Right cardiac atrium (tissue), 5 donors: ENCODE data around the gene STT3B. TPM values are rescaled to one million over a fixed set of nuclear protein-coding genes. Genes with fewer than 3 reads are reported as not detected.

Experiments used
- ATAC-seq, 2 donors: fragments of 200-7000 bp; cut with Tn5 transposase; one replicate each; pipeline versions ENCODE4 v1.8.0 to v1.9.1; 2020; ENCODE audit warnings: moderate library complexity in 2 of 2, mild to moderate bottlenecking in 1 of 2
- DNase-seq, 3 donors: peaks; one replicate each; pipeline ENCODE4 v3.0.0-alpha.2; 2020
- H3K27ac ChIP-seq: one replicate; pipeline ENCODE4 v1.5.1; 2013; ENCODE audit warnings: mild to moderate bottlenecking, low read length, control low read depth, moderate library complexity
- H3K27me3 ChIP-seq: one replicate; pipeline ENCODE4 v1.6.1; 2013; ENCODE audit not compliant: control insufficient read depth, insufficient read depth
- H3K4me1 ChIP-seq: one replicate; pipeline ENCODE4 v1.6.1; 2013; ENCODE audit warnings: low read length; ENCODE audit not compliant: control insufficient read depth, insufficient read depth
- H3K4me3 ChIP-seq: one replicate; pipeline ENCODE4 v1.5.1; 2013; ENCODE audit warnings: low read length, control low read depth
- H3K9me3 ChIP-seq: one replicate; pipeline ENCODE4 v1.6.1; 2013; ENCODE audit warnings: low read length; ENCODE audit not compliant: control insufficient read depth
- WGBS: extraction: QIAGEN DNeasy Blood & Tissue Kit; methylation state at CpG from one replicate; pipeline ENCODE4 v1.1.7; 2013; 5-methylcytosine and 5-hydroxymethylcytosine counted together
- intact Hi-C, 4 donors: fragments of 100-400 bp; cut with DNase I; formaldehyde crosslinking; loops; one replicate each; pipeline versions ENCODE4 v1.11.0 to v1.14.0; 2022 to 2023
- polyA plus RNA-seq: library from polyadenylated mRNA; stranded (reverse); fragments of 200-250 nt; gene quantifications from one replicate; pipeline ENCODE4 v1.2.3, GENCODE V29; 2013
- total RNA-seq, 4 donors: library from RNA; stranded (reverse); fragmentation: NEBNext Ultra II Directional; extraction: Animal tissue kit (Norgen Biotek cat#: 25700); gene quantifications; one replicate each; pipeline ENCODE4 v1.2.1, GENCODE V29; 2021
- donor health status: healthy with polysubstance abuse.
- donor health status: DM: no; HTN: yes; CAD: no.
- donor health status: DM: no; HTN: no; CAD: no.
- donor health status: DM: no; HTN: yes; CAD: no; lungs with severe emphysema.
- donor health status: DM: yes; HTN: yes; CAD: no.

Gene STT3B
- total and polyA plus RNA-seq, 5 donors, result 44.7 to 118 (median 90.6) TPM

DNA sequence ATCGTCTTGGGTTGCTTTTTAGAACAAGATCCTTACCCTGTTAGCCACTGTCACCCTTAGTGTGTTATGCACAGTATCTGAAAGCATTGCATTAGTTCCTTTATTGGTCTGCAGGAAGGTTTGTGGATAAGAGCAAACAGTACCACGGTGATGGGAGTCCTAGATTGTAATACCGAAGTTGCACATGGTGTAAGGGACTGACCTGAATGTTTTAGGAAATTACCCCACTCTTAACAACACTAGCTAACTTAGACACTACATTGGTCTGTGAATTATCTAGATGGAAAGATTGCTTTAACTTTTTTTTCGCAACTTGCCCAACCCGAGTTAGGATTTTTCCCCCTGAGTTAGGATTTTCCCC is 1.3 kb downstream of the STT3B start:
- ATAC-seq (no peak), DNase-seq (no peak)
- Histone ChIP-seq H3K4me3 (peak overlapping the region; percentile 90), H3K9me3 (no peaks in the 10 kb centered on the region), H3K27me3 (no peaks in the 10 kb centered on the region), H3K27ac (no peak overlapping the region), H3K4me1 (no peaks in the 10 kb centered on the region)
- 11% methylated on average over 5 of the region's 5 CpGs for WGBS
- intact Hi-C loops, result no loop called here

DNA sequence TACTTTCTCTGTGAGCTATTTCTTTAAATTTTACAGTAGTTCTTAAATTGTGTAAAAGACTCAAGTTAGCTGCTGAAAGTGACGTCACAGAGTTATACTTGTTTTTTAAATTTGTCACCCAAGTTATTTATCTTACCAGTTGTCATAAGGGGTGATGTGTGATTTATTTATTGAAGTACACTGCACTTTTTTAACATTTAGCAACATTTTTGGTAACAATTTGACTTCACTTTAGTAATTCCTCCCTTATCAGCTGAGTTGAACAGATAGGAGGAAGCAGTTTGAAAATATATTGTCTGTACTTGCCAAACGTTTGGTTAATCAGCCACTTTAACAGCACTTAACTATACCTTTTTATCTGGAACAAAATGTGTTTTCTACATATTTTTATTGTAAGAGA is 3.8 kb downstream of the STT3B start:
- H3K9me3 ChIP-seq, result no peaks in the 10 kb centered on the region
- DNase-seq (no peak), ATAC-seq (no peak)
- H3K27me3 ChIP-seq, result no peaks in the 10 kb centered on the region
- 10% methylated on average over 2 of the region's 2 CpGs for WGBS
- no peaks in the 10 kb centered on the region for H3K4me1 ChIP-seq
- intact Hi-C loops, result no loop called here
- no peak overlapping the region for H3K27ac ChIP-seq
- no peak overlapping the region for H3K4me3 ChIP-seq

DNA sequence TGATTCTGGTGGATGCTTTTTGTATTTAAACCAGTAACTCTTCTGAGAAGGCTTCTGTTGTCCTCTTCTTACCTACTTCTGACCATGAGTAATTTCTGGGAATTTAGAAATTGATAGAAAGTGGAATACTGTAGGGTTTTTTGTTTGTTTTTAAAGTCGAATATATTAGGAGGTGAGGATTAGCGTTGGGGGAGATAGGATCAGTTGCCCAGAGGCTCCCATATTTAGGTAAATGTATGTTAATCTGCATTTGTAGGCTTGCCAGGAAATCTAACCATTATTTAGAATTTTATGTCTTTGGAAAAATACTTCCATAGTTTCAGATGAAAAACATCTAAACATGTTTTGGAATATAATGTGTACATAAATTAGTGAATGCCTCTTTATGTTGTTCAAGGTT is 6.1 kb downstream of the STT3B start:
- Histone ChIP-seq H3K4me1 (no peaks in the 10 kb centered on the region), H3K27me3 (no peaks in the 10 kb centered on the region), H3K27ac (no peak overlapping the region), H3K9me3 (no peaks in the 10 kb centered on the region), H3K4me3 (no peak overlapping the region)
- no peak for DNase-seq
- intact Hi-C loops, result no loop called here
- ATAC-seq, result no peak
- 90% methylated on average over 2 of the region's 2 CpGs for whole genome bisulfite sequencing

DNA sequence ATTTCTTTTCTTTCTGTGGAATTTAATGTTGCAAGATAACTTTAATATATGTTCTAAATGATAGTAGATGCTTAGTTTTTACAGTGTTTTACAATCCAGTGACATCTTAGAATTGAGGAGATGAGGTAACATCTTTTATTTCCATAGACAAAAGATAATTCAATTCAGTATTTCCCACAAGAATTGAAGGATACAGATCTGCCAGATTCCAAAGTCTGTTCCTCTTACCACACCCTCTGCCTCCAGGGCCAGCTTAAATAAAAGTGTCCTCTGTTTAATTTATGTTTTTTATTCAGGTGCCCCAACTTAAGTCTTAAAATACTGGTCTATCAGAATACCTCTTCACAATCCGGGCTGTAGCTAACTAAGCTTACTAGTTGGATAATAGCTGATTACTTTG is 6.5 kb downstream of the STT3B start:
- H3K4me1 ChIP-seq, result no peaks in the 10 kb centered on the region

DNA sequence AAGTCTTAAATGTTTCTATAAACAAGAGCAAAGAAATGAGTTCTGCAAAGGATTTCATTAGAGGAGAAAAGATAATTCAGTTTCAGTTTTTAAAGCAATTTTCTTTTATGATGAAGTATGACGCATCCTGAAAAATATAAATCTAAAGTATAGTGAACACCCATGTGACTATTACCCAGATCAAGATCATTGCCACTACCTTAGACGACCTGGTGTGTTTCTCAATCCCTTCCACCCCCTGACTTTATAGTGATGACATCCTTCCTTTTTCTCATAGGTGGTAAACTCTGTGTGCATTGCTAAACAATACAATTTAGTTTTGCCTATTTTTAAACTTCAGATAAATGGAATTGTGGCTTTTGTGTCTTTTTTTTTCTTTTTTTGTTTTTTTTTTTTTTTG is 8.4 kb downstream of the STT3B start:
- Histone ChIP-seq H3K4me1 (peaks cover 2% of the 10 kb centered on the region), H3K9me3 (no peaks in the 10 kb centered on the region), H3K27me3 (no peaks in the 10 kb centered on the region), H3K27ac (no peak overlapping the region), H3K4me3 (no peak overlapping the region)
- DNase-seq (no peak), ATAC-seq (no peak)
- WGBS, result 64% methylated on average over 2 of the region's 2 CpGs
- intact Hi-C loops, result no loop called here

More for the DNA sequence above, 6.5 kb downstream of the STT3B start:
- no peak for DNase-seq
- no peaks in the 10 kb centered on the region for H3K27me3 ChIP-seq
- intact Hi-C loops, result no loop called here
- H3K4me3 ChIP-seq, result no peak overlapping the region
- WGBS, result 81% methylated on average over 1 of the region's 1 CpG
- H3K9me3 ChIP-seq, result no peaks in the 10 kb centered on the region
- H3K27ac ChIP-seq, result no peak overlapping the region
- ATAC-seq, result no peak

DNA sequence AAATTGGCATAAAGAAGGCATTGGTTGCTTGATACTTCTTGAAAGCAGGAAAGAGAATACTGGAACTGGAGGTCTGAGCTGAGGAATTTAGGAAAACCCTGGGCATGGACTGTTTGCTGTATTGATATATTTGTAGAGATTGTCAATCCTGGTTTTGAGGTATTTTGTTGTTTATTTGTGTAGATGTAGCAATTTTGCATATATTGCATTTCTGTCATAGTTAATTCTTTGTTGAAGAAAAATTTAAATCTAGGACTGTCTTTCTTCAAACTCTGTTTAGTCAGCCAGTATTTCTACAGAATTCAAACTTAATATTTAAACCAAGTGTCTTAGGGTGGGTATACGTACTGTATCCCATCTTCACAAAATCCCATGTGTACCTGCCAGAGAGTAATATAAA is 9.5 kb downstream of the STT3B start:
- Histone ChIP-seq H3K27me3 (no peaks in the 10 kb centered on the region), H3K27ac (no peak overlapping the region), H3K4me1 (peaks cover 2% of the 10 kb centered on the region), H3K9me3 (no peaks in the 10 kb centered on the region), H3K4me3 (no peak overlapping the region)
- WGBS, result 93% methylated on average over 1 of the region's 1 CpG
- DNase-seq (no peak), ATAC-seq (no peak)
- intact Hi-C loops, result no loop called here

DNA sequence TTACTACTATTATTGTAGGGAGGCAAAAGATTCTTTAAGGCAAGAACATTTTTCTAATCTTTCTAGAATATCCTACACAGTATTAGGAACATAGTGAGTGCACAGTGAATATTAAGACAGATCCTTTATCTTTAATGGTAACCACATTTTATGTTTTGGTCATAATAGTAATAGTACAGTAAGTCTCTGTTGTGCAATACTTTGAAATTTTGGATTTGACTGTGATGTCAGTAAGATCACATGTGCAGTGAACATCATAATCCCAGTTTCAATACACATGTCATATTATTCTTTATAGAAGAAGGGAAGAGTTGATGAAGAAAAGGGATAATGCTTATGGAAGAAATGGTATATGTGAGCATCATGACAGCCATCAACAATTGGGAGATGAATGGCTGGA is 10.7 kb downstream of the STT3B start:
- Histone ChIP-seq H3K27ac (no peak overlapping the region), H3K4me1 (peaks cover 2% of the 10 kb centered on the region), H3K4me3 (no peak overlapping the region), H3K27me3 (no peaks in the 10 kb centered on the region), H3K9me3 (no peaks in the 10 kb centered on the region)
- intact Hi-C loops, result no loop called here
- ATAC-seq, result no peak
- DNase-seq, result no peak

DNA sequence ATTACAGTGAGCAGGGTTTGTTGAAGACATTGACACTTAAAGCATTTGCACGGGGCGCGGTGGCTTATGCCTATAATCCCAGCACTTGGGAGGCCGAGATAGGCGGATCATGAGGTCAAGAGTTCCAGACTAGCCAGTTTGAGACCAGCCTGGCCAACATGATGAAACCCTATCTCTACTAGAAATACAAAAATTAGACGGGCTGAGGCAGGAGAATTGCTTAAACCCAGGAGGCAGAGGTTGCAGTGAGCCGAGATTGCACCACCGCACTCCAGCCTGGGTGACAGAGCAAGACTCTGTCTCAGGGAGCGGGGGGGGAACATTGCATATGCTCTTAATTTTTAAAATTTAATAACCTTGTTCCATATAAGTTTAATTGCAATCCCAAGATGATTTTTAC is 11.9 kb downstream of the STT3B start:
- intact Hi-C loops, result no loop called here
- DNase-seq, result peak; percentile 36 to 66 (median 48)
- Histone ChIP-seq H3K4me1 (peaks cover 2% of the 10 kb centered on the region), H3K27me3 (no peaks in the 10 kb centered on the region), H3K27ac (no peak overlapping the region), H3K4me3 (no peak overlapping the region), H3K9me3 (no peaks in the 10 kb centered on the region)
- WGBS, result 49% methylated on average over 9 of the region's 9 CpGs
- peak; percentile 72 to 74 for ATAC-seq

DNA sequence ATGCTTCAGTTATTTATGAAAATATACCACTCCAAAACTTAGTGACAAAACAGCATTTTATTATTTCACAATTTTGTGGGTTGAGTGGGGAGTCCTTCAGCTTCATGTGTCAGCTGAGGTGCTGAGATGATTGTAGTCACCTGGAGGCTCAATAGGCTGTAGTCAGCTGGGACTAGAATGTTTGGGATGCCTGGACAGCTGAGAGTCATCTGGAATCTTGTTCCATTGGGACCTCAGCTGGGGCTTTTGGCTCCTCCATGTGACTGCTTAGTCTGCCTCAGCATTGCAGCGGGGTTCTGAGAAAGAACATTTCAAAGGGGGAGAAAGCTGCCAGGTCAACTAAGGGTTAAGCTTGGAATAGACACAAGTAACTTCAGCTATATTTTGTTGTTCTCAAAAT is 13.4 kb downstream of the STT3B start:
- intact Hi-C loops, result no loop called here
- Histone ChIP-seq H3K9me3 (no peaks in the 10 kb centered on the region), H3K4me1 (peaks cover 2% of the 10 kb centered on the region), H3K27ac (no peak overlapping the region), H3K27me3 (no peaks in the 10 kb centered on the region), H3K4me3 (no peak overlapping the region)
- ATAC-seq, result peak; percentile 28 to 59
- DNase-seq, result peak in 1 of 3 donors; percentile 26
- 60% methylated on average over 1 of the region's 1 CpG for WGBS

DNA sequence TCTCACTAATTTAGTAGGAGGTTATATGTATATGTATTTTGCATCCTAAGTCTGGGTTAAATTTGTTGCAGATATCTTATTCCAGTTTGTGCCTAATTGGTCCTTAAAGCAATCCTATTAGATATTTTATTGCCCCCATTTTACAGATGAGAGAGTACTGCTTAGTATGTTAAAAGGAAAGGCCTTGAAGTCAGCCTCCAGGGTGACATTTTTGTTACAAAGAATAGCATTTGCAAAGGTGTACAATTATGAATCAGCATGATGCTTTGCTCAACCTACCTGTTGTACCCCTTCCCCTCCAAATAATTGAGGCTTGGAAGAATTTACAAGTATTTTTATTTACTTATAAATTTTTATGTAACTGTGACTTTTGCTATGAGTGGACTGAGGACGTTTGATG is 14.0 kb downstream of the STT3B start:
- 73% methylated on average over 1 of the region's 1 CpG for WGBS
- H3K9me3 ChIP-seq, result no peaks in the 10 kb centered on the region
- H3K4me1 ChIP-seq, result peaks cover 2% of the 10 kb centered on the region
- H3K27me3 ChIP-seq, result no peaks in the 10 kb centered on the region
- H3K4me3 ChIP-seq, result no peak overlapping the region
- intact Hi-C loops, result no loop called here
- DNase-seq (no peak), ATAC-seq (no peak)
- no peak overlapping the region for H3K27ac ChIP-seq

DNA sequence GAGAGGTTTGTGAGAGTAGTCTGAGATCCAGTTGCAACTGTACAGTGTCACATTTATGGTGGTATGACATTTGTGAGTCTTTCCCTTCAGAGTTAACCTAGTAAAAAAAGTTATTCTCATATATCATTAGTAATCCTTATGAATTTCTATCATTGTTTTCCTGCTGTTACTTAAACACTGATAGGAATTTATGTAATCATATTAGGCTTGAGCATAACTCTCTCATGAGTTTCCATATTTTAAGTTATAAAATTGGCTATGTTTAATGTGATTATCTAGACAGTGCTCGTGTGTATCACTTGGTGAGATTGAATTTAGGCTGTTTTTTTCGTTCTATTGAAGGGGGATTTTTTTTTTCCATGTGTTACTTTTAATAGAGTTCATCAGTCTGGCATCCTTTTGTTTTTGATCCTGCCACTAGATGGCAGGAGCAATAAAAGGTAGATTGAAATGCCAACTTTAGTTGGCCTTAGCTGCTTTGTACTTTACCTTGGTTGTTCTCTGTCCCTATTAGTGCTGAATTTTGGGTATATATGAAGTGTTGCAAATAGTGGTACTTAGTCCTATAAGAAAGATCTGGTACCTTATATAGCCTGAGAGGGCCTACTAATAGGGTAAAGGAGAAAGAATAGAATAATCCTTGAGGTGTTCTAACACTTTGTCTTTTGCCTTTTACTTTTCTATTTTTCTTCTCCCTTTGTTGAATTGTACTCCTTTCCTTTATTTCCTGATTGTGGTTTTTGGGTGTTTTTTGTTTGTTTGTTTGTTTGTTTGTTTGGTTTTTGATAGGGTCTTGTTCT is 17.9 kb downstream of the STT3B start:
- peak; percentile 34 to 51 for ATAC-seq
- H3K27me3 ChIP-seq, result no peaks in the 10 kb centered on the region
- 3% methylated on average over 2 of the region's 2 CpGs for WGBS
- H3K9me3 ChIP-seq, result no peaks in the 10 kb centered on the region
- H3K4me3 ChIP-seq, result no peak overlapping the region
- no peak for DNase-seq
- intact Hi-C loops, result loop anchor here in 2 of 4 donors (5.0 to 10.0 kb wide), 3 partner anchors 64 to 214 kb away; no protein-coding TSS in a partner anchor
- H3K27ac ChIP-seq, result no peak overlapping the region
- H3K4me1 ChIP-seq, result no peaks in the 10 kb centered on the region

DNA sequence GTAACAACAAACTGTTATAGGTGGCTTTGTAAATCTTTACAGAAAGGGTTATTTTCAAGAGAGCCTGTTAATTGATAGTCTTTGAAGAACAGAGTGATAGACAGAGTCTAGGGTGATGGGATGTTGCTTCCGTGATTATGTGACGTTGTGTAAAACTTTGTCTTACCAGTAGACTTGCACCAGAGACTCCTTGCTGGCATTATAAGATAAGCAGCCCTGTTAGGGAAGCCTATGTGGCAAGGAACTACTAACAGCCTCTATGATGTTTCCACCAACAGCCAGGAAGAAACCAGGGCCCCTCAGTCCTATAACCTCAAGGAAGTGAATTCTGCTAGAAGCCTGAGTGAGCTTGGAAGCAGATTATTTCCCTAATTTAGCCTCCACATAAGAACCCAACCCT is 18.9 kb downstream of the STT3B start:
- Histone ChIP-seq H3K27me3 (no peaks in the 10 kb centered on the region), H3K9me3 (no peaks in the 10 kb centered on the region), H3K4me3 (no peak overlapping the region), H3K4me1 (no peaks in the 10 kb centered on the region), H3K27ac (no peak overlapping the region)
- DNase-seq (no peak), ATAC-seq (no peak)
- intact Hi-C loops, result loop anchor here in 2 of 4 donors (5.0 to 10.0 kb wide), 3 partner anchors 63 to 213 kb away; no protein-coding TSS in a partner anchor
- 93% methylated on average over 2 of the region's 2 CpGs for WGBS
